Stimulated activated CD8-positive, alpha-beta memory T cell treated with anti-CD3 and anti-CD28 coated beads, Interleukin-2, amount 100 ng/mL, for 1 hour (primary cell): ENCODE measurements around the gene PRMT7.

Experiments used
- DNase-seq, 2 donors: peaks; one replicate each; pipeline ENCODE4 v3.0.0-alpha.2; 2020; ENCODE audit warnings: low read depth in 2 of 2

Gene PRMT7

GRCh38 chr16:68347605-68348004 lies 36.8 kb downstream of the PRMT7 start:
- DNase-seq = no peak

GRCh38 chr16:68348639-68349445 lies 38.0 kb downstream of the PRMT7 start:
- DNase-seq = no peak

GRCh38 chr16:68349838-68350410 lies 39.1 kb downstream of the PRMT7 start:
- DNase-seq = no peak

GRCh38 chr16:68350813-68351350 lies 40.1 kb downstream of the PRMT7 start:
- no peak for DNase-seq

GRCh38 chr16:68351463-68351862 lies 40.6 kb downstream of the PRMT7 start:
- no peak for DNase-seq

GRCh38 chr16:68351991-68352431 lies 41.2 kb downstream of the PRMT7 start:
- no peak for DNase-seq

GRCh38 chr16:68353366-68353765 lies 42.5 kb downstream of the PRMT7 start:
- DNase-seq = no peak

- no peak for DNase-seq
Measured at GRCh38 chr16:68354816-68355215, 44.0 kb downstream of the PRMT7 start.

- DNase-seq = no peak
Measured at GRCh38 chr16:68355447-68356248, 44.8 kb downstream of the PRMT7 start.

- peak; percentile 34 to 50 for DNase-seq
Measured at GRCh38 chr16:68356249-68356918, 45.6 kb downstream of the PRMT7 start.

- no peak for DNase-seq
Measured at GRCh38 chr16:68356919-68357286, 46.1 kb downstream of the PRMT7 start.

GRCh38 chr16:68357521-68357922 lies 46.7 kb downstream of the PRMT7 start:
- no peak for DNase-seq

- DNase-seq = no peak
Measured at GRCh38 chr16:68357923-68358322, 47.1 kb downstream of the PRMT7 start.

- DNase-seq = no peak
Measured at GRCh38 chr16:68358951-68359350, 48.1 kb downstream of the PRMT7 start.

- DNase-seq = no peak
Measured at GRCh38 chr16:68359398-68360191, 48.8 kb downstream of the PRMT7 start.

GRCh38 chr16:68360547-68360946 lies 49.7 kb downstream of the PRMT7 start:
- no peak for DNase-seq

GRCh38 chr16:68360956-68361355 lies 50.1 kb downstream of the PRMT7 start:
- DNase-seq = no peak

- DNase-seq = no peak
Measured at GRCh38 chr16:68361485-68361884, 50.7 kb downstream of the PRMT7 start.

- no peak for DNase-seq
Measured at GRCh38 chr16:68362262-68362913, 51.6 kb downstream of the PRMT7 start.

- DNase-seq = no peak
Measured at GRCh38 chr16:68362947-68363657, 52.3 kb downstream of the PRMT7 start.
